ENCODE results near the gene SIPA1L3. TPM values are rescaled to one million over a fixed set of nuclear protein-coding genes. Genes with fewer than 3 reads are reported as not detected.
A peak's percentile ranks its signal among the peaks of the same experiment; 100 is the strongest.

Gene SIPA1L3
- total RNA-seq, 1 donor from 2014 or later: 29.6 TPM

DNA sequence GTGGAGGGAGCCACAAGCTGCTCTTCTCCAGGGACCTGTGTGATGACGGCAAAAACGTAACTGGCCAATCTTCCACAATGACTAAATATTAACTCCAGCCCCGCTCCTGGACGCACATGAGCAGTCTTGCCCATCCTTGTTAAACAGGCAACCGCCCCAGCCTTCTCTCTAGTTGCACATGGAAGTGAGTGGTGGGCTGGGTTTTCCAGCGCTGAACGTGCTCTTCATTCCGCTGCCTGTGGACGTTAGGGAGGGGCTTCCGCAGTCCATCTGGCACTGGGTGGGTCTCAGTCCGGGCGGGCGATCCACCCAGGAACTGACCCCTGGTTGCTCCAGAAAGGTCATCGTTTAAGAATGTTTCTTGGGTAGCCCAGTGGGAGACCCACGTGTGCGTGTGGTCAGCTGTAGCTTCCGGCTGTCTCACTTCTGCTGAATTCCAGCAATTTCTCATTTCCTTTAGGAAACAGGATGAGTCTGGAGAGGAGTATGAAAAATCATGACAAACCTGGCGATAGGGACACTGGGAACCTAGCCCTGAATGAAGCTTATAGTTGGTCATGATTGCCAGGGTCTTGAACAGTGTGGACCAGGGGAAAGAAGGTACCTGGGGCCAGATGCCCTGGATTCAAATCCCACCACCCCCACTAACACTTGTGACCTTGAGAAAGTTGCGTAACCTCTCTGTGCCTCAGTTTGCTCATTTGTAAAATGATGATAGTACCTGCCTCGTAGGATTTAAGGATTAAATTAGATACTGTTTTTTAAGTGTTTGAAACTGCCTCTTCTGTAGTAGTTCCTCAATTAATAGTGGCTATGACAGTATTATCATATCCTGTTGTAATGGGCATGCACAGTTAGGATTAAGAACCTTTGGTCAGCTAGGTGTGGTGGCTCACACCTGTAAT is 92.6 kb downstream of the SIPA1L3 start:
- no peak overlapping the region for H3K4me3 Mint-ChIP-seq (ENCODE audit: unreplicated experiment)
- TF ChIP-seq CTCF (IDR thresholded peaks at IDR 0.05; ENCODE audit: unreplicated experiment): no peak
- no peak for DNase-seq (ENCODE audit: low spot score)
- peak overlapping the region; percentile 61 for H3K27ac Mint-ChIP-seq (ENCODE audit: unreplicated experiment)
- H3K36me3 Mint-ChIP-seq (ENCODE audit: low read depth, unreplicated experiment): peaks cover 11% of the 10 kb centered on the region
- H3K4me1 Mint-ChIP-seq (ENCODE audit: unreplicated experiment): peaks cover 16% of the 10 kb centered on the region
- no peaks in the 10 kb centered on the region for H3K9me3 Mint-ChIP-seq (ENCODE audit: unreplicated experiment)
- H3K27me3 Mint-ChIP-seq (ENCODE audit: unreplicated experiment): peaks cover 5% of the 10 kb centered on the region

GRCh38 chr19:38001158-38001781 is 94.3 kb downstream of the SIPA1L3 start:
- DNase-seq (ENCODE audit: low spot score): no peak
- Mint-ChIP-seq H3K27ac (ENCODE audit: unreplicated experiment) (peak overlapping the region; percentile 51), H3K27me3 (ENCODE audit: unreplicated experiment) (peaks cover 6% of the 10 kb centered on the region), H3K4me3 (ENCODE audit: unreplicated experiment) (no peak overlapping the region), H3K9me3 (ENCODE audit: unreplicated experiment) (no peaks in the 10 kb centered on the region), H3K4me1 (ENCODE audit: unreplicated experiment) (peaks cover 20% of the 10 kb centered on the region), H3K36me3 (ENCODE audit: low read depth, unreplicated experiment) (peaks cover 7% of the 10 kb centered on the region)
- TF ChIP-seq CTCF (IDR thresholded peaks at IDR 0.05; ENCODE audit: unreplicated experiment): no peak

- DNase-seq (ENCODE audit: low spot score): peak; percentile 78
- no peak overlapping the region for H3K27ac Mint-ChIP-seq (ENCODE audit: unreplicated experiment)
- H3K9me3 Mint-ChIP-seq (ENCODE audit: unreplicated experiment): no peaks in the 10 kb centered on the region
- peaks cover 7% of the 10 kb centered on the region for H3K27me3 Mint-ChIP-seq (ENCODE audit: unreplicated experiment)
- peaks cover 30% of the 10 kb centered on the region for H3K4me1 Mint-ChIP-seq (ENCODE audit: unreplicated experiment)
- H3K4me3 Mint-ChIP-seq (ENCODE audit: unreplicated experiment): no peak overlapping the region
- peaks cover 7% of the 10 kb centered on the region for H3K36me3 Mint-ChIP-seq (ENCODE audit: low read depth, unreplicated experiment)
- no peak for TF ChIP-seq CTCF (IDR thresholded peaks at IDR 0.05; ENCODE audit: unreplicated experiment)
These were observed 96.6 kb downstream of the SIPA1L3 start for GRCh38 chr19:38003438-38004185.

DNA sequence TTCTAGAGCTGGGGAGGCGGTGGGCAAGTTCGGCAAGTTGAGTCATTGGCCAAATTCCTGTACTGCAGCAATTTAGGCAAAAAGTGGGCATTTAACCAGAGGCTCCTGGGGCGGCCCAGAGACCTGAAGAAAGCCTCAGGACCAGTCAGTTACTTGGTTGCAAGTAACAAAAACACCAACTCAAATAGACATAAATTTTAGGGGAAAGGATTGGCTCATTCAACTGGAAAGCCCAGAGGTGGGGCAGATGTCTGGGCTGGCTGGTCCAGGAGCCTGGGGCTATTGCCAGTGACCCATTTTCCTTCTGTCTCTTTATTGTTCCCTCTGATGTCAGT is 97.1 kb downstream of the SIPA1L3 start:
- no peak overlapping the region for H3K4me3 Mint-ChIP-seq (ENCODE audit: unreplicated experiment)
- peaks cover 7% of the 10 kb centered on the region for H3K36me3 Mint-ChIP-seq (ENCODE audit: low read depth, unreplicated experiment)
- no peak for DNase-seq (ENCODE audit: low spot score)
- no peak overlapping the region for H3K27ac Mint-ChIP-seq (ENCODE audit: unreplicated experiment)
- peaks cover 24% of the 10 kb centered on the region for H3K4me1 Mint-ChIP-seq (ENCODE audit: unreplicated experiment)
- peaks cover 7% of the 10 kb centered on the region for H3K27me3 Mint-ChIP-seq (ENCODE audit: unreplicated experiment)
- no peaks in the 10 kb centered on the region for H3K9me3 Mint-ChIP-seq (ENCODE audit: unreplicated experiment)
- TF ChIP-seq CTCF (IDR thresholded peaks at IDR 0.05; ENCODE audit: unreplicated experiment): no peak

All from endothelial cell (in vitro differentiated cells).